HG02798 (cell line): Measurements from ENCODE around the gene EVA1B.

Experiments used
- ATAC-seq: cut with Tn5 transposase; IDR thresholded peaks from one replicate; pipeline ENCODE4 v1.9.1; 2021; ENCODE audit warnings: mild to moderate bottlenecking; ENCODE audit not compliant: unreplicated experiment, poor library complexity

Gene EVA1B

GRCh38 chr1:36349241-36349671 is 25.8 kb upstream of the EVA1B start:
- ATAC-seq = peak; percentile 81

- no peak for ATAC-seq
Observed at GRCh38 chr1:36346741-36347370, 23.4 kb upstream of the EVA1B start.

GRCh38 chr1:36345353-36345752 is 21.9 kb upstream of the EVA1B start:
- ATAC-seq = no peak

GRCh38 chr1:36344395-36344680 is 20.9 kb upstream of the EVA1B start:
- ATAC-seq = no peak

GRCh38 chr1:36343651-36344394 is 20.4 kb upstream of the EVA1B start:
- ATAC-seq = no peak

- ATAC-seq = peak; percentile 43
Observed at GRCh38 chr1:36342426-36343185, 19.2 kb upstream of the EVA1B start.

- ATAC-seq = no peak
Observed at GRCh38 chr1:36341626-36342320, 18.3 kb upstream of the EVA1B start.

GRCh38 chr1:36339615-36340014 is 16.2 kb upstream of the EVA1B start:
- no peak for ATAC-seq

- no peak for ATAC-seq
Observed at GRCh38 chr1:36339215-36339614, 15.8 kb upstream of the EVA1B start.

GRCh38 chr1:36337830-36338229 is 14.4 kb upstream of the EVA1B start:
- no peak for ATAC-seq

GRCh38 chr1:36330940-36331339 is 7.5 kb upstream of the EVA1B start:
- no peak for ATAC-seq

GRCh38 chr1:36329817-36330216 is 6.4 kb upstream of the EVA1B start:
- no peak for ATAC-seq

GRCh38 chr1:36328713-36329112 is 5.3 kb upstream of the EVA1B start:
- no peak for ATAC-seq

- no peak for ATAC-seq
Observed at GRCh38 chr1:36328088-36328480, 4.6 kb upstream of the EVA1B start.

- no peak for ATAC-seq
Observed at GRCh38 chr1:36327421-36328087, 4.1 kb upstream of the EVA1B start.

- no peak for ATAC-seq
Observed at GRCh38 chr1:36326499-36326898, 3.1 kb upstream of the EVA1B start.

- ATAC-seq = no peak
Observed at GRCh38 chr1:36324353-36324703, 883 bp upstream of the EVA1B start.

GRCh38 chr1:36322786-36323635 is 434 bp downstream of the EVA1B start:
- peak; percentile 32 for ATAC-seq

- no peak for ATAC-seq
Observed at GRCh38 chr1:36322041-36322785, 1.2 kb downstream of the EVA1B start.
